ENCODE measurements around the gene KLHL29. TPM values are rescaled to one million over a fixed set of nuclear protein-coding genes. Genes with fewer than 3 reads are reported as not detected.

The KLHL29 gene
- total RNA-seq, 1 donor from 2014 or later, result 16.3 TPM

GRCh38 chr2:23647563-23647962 lies 262.6 kb downstream of the KLHL29 start:
- no peak overlapping the region for H3K4me3 ChIP-seq
- no peak for DNase-seq (ENCODE audit: low spot score in 2 of 2)
- H3K4me1 ChIP-seq, result no peaks in the 10 kb centered on the region
- H3K36me3 ChIP-seq, result peaks cover 9% of the 10 kb centered on the region in 2 donors
- intact Hi-C loops (cut with DNase I), result no loop called here
- H3K27me3 ChIP-seq, result no peaks in the 10 kb centered on the region
- H3K27ac ChIP-seq, result no peak overlapping the region
- no peak for TF ChIP-seq CTCF (IDR thresholded peaks at IDR 0.05)
- no peaks in the 10 kb centered on the region for H3K9me3 ChIP-seq

- Histone ChIP-seq H3K27ac (no peak overlapping the region), H3K9me3 (no peaks in the 10 kb centered on the region), H3K36me3 (no peaks in the 10 kb centered on the region), H3K27me3 (no peaks in the 10 kb centered on the region), H3K4me1 (no peaks in the 10 kb centered on the region), H3K4me3 (no peak overlapping the region)
- no peak for TF ChIP-seq CTCF (IDR thresholded peaks at IDR 0.05)
- intact Hi-C loops (cut with DNase I), result no loop called here
- DNase-seq (ENCODE audit: low spot score in 2 of 2), result no peak
These were observed 264.3 kb downstream of the KLHL29 start for GRCh38 chr2:23649303-23649702.

GRCh38 chr2:23649819-23650218 lies 264.8 kb downstream of the KLHL29 start:
- H3K4me1 ChIP-seq, result no peaks in the 10 kb centered on the region
- DNase-seq (ENCODE audit: low spot score in 2 of 2), result no peak
- intact Hi-C loops (cut with DNase I), result no loop called here
- H3K27me3 ChIP-seq, result no peaks in the 10 kb centered on the region
- no peak overlapping the region for H3K27ac ChIP-seq
- TF ChIP-seq CTCF (IDR thresholded peaks at IDR 0.05), result no peak
- no peaks in the 10 kb centered on the region for H3K9me3 ChIP-seq
- H3K36me3 ChIP-seq, result no peaks in the 10 kb centered on the region
- no peak overlapping the region for H3K4me3 ChIP-seq

- Histone ChIP-seq H3K9me3 (no peaks in the 10 kb centered on the region), H3K36me3 (no peaks in the 10 kb centered on the region), H3K27ac (no peak overlapping the region), H3K4me1 (no peaks in the 10 kb centered on the region), H3K27me3 (no peaks in the 10 kb centered on the region), H3K4me3 (no peak overlapping the region)
- intact Hi-C loops (cut with DNase I), result no loop called here
- no peak for TF ChIP-seq CTCF (IDR thresholded peaks at IDR 0.05)
- no peak for DNase-seq (ENCODE audit: low spot score in 2 of 2)
These were observed 266.5 kb downstream of the KLHL29 start for GRCh38 chr2:23651187-23652080.

- intact Hi-C loops (cut with DNase I), result no loop called here
- no peak overlapping the region for H3K4me3 ChIP-seq
- DNase-seq (ENCODE audit: low spot score in 2 of 2), result no peak
- H3K9me3 ChIP-seq, result no peaks in the 10 kb centered on the region
- no peaks in the 10 kb centered on the region for H3K36me3 ChIP-seq
- no peak overlapping the region for H3K27ac ChIP-seq
- H3K27me3 ChIP-seq, result no peaks in the 10 kb centered on the region
- TF ChIP-seq CTCF (IDR thresholded peaks at IDR 0.05), result no peak
- no peaks in the 10 kb centered on the region for H3K4me1 ChIP-seq
These were observed 268.3 kb downstream of the KLHL29 start for GRCh38 chr2:23653326-23653725.
